Neural progenitor cell (in vitro differentiated cells): ENCODE measurements around the gene CDH3. TPM values are rescaled to one million over a fixed set of nuclear protein-coding genes. Genes with fewer than 3 reads are reported as not detected.

ENCODE experiments used
- DNase-seq: peaks from one replicate; pipeline ENCODE4 v3.0.0-alpha.2; 2016; ENCODE audit warnings: low spot score
- H2AFZ ChIP-seq: fragments of 200-600 bp; sonication (generic); replicated peaks from 2 replicates; pipeline ENCODE4 v1.6.1; 2016; ENCODE audit warnings: antibody characterized with exemption
- H3F3A ChIP-seq: fragments of 200-600 bp; sonication (generic); 2 replicates; pipeline ENCODE4 v1.6.1; 2016; ENCODE audit warnings: antibody characterized with exemption, low read depth
- H3K27ac ChIP-seq: fragments of 200-600 bp; sonication (generic); 2 replicates; pipeline ENCODE4 v1.5.1; 2016; ENCODE audit warnings: mild to moderate bottlenecking
- H3K27me3 ChIP-seq: fragments of 200-600 bp; sonication (generic); 2 replicates; pipeline ENCODE4 v1.6.1; 2016; ENCODE audit warnings: mild to moderate bottlenecking, moderate library complexity
- H3K36me3 ChIP-seq: fragments of 200-600 bp; sonication (generic); 2 replicates; pipeline ENCODE4 v1.5.1; 2016
- H3K4me1 ChIP-seq: fragments of 200-600 bp; sonication (generic); 2 replicates; pipeline ENCODE4 v1.6.1; 2016; ENCODE audit warnings: mixed run types
- H3K4me2 ChIP-seq: fragments of 200-600 bp; sonication (generic); 2 replicates; pipeline ENCODE4 v1.6.1; 2016
- H3K4me3 ChIP-seq: fragments of 200-600 bp; sonication (generic); 2 replicates; pipeline ENCODE4 v1.5.1; 2016
- H3K79me2 ChIP-seq: fragments of 200-600 bp; sonication (generic); 2 replicates; pipeline ENCODE4 v1.6.1; 2016; ENCODE audit warnings: low read depth
- H3K9ac ChIP-seq: fragments of 200-600 bp; sonication (generic); 2 replicates; pipeline ENCODE4 v1.6.1; 2016
- H3K9me3 ChIP-seq: fragments of 200-600 bp; sonication (generic); 2 replicates; pipeline ENCODE4 v1.5.1; 2016; ENCODE audit warnings: low read depth
- H4K20me1 ChIP-seq: fragments of 200-600 bp; sonication (generic); 2 replicates; pipeline ENCODE4 v1.6.1; 2016; ENCODE audit warnings: low read depth
- H3K27ac Mint-ChIP-seq: 3 replicates; pipeline ENCODE4 v1.8.0; 2021; ENCODE audit warnings: mixed read lengths
- H3K27me3 Mint-ChIP-seq: 2 replicates; pipeline ENCODE4 v1.8.0; 2022; ENCODE audit warnings: low read depth, mild to moderate bottlenecking, inconsistent platforms, moderate library complexity, mixed read lengths; ENCODE audit not compliant: insufficient read depth
- H3K36me3 Mint-ChIP-seq: 3 replicates; pipeline ENCODE4 v1.8.0; 2021; ENCODE audit warnings: mixed read lengths
- H3K4me1 Mint-ChIP-seq: 3 replicates; pipeline ENCODE4 v1.8.0; 2021; ENCODE audit warnings: mixed read lengths
- H3K4me3 Mint-ChIP-seq: 3 replicates; pipeline ENCODE4 v1.8.0; 2021; ENCODE audit warnings: mild to moderate bottlenecking, moderate library complexity, mixed read lengths
- H3K9me3 Mint-ChIP-seq: 3 replicates; pipeline ENCODE4 v1.8.0; 2020; ENCODE audit warnings: mixed read lengths
- CTCF ChIP-seq: fragments of 200-600 bp; sonication (generic); IDR thresholded peaks from 2 replicates; pipeline ENCODE4 v1.5.1; 2017; ENCODE audit warnings: antibody characterized with exemption, mild to moderate bottlenecking
- EZH2 ChIP-seq: fragments of 200-600 bp; sonication (generic); IDR thresholded peaks from 2 replicates; pipeline ENCODE4 v1.6.1; 2017; ENCODE audit warnings: antibody characterized with exemption, mild to moderate bottlenecking, moderate library complexity
- EZH2phosphoT487 ChIP-seq: fragments of 200-600 bp; sonication (generic); IDR thresholded peaks from 2 replicates; pipeline ENCODE4 v1.6.1; 2017; ENCODE audit warnings: antibody characterized with exemption
- total RNA-seq: library from RNA; depleted of rRNA; stranded (reverse); fragments of >200 nt; gene quantifications from 2 replicates; pipeline ENCODE4 v1.2.3, GENCODE V29; 2015; ENCODE audit warnings: low replicate concordance

Gene CDH3
- total RNA-seq, 1 donor from 2014 or later: 3.9 TPM

GRCh38 chr16:68617734-68618133 lies 27.4 kb upstream of the CDH3 start:
- peaks cover 17% of the 10 kb centered on the region for H3K9me3 Mint-ChIP-seq

GRCh38 chr16:68626557-68626956 lies 18.6 kb upstream of the CDH3 start:
- H3K4me2 ChIP-seq: no peak overlapping the region
- H3K36me3 ChIP-seq: no peaks in the 10 kb centered on the region
- H4K20me1 ChIP-seq: no peaks in the 10 kb centered on the region
- no peaks in the 10 kb centered on the region for H3K79me2 ChIP-seq
- H2AFZ ChIP-seq: no peak overlapping the region
- H3K9ac ChIP-seq: no peak overlapping the region
- peaks cover 10% of the 10 kb centered on the region for H3K4me1 ChIP-seq
- no peak for DNase-seq
- Mint-ChIP-seq H3K9me3 (no peaks in the 10 kb centered on the region), H3K4me3 (no peak overlapping the region), H3K27me3 (no peaks in the 10 kb centered on the region), H3K36me3 (no peaks in the 10 kb centered on the region), H3K4me1 (peaks cover 11% of the 10 kb centered on the region), H3K27ac (no peak overlapping the region)
- H3F3A ChIP-seq: peaks cover 5% of the 10 kb centered on the region
- H3K4me3 ChIP-seq: no peak overlapping the region
- no peak overlapping the region for H3K27ac ChIP-seq
- TF ChIP-seq EZH2phosphoT487 (no peak), CTCF (no peak), EZH2 (no peak)
- H3K9me3 ChIP-seq: no peaks in the 10 kb centered on the region
- H3K27me3 ChIP-seq: no peaks in the 10 kb centered on the region

More at GRCh38 chr16:68617734-68618133, 27.4 kb upstream of the CDH3 start:
- TF ChIP-seq EZH2 (no peak), CTCF (no peak), EZH2phosphoT487 (no peak)
- Mint-ChIP-seq H3K4me1 (no peaks in the 10 kb centered on the region), H3K4me3 (no peak overlapping the region), H3K27ac (no peak overlapping the region), H3K27me3 (peaks cover 6% of the 10 kb centered on the region), H3K36me3 (no peaks in the 10 kb centered on the region)
- DNase-seq: no peak
- no peaks in the 10 kb centered on the region for H3K4me1 ChIP-seq
- H3K79me2 ChIP-seq: no peaks in the 10 kb centered on the region
- H3K4me2 ChIP-seq: no peak overlapping the region
- no peak overlapping the region for H3K4me3 ChIP-seq
- no peaks in the 10 kb centered on the region for H4K20me1 ChIP-seq
- no peak overlapping the region for H3K27ac ChIP-seq
- H3K36me3 ChIP-seq: no peaks in the 10 kb centered on the region
- H3K27me3 ChIP-seq: no peaks in the 10 kb centered on the region
- H2AFZ ChIP-seq: no peak overlapping the region
- H3F3A ChIP-seq: no peaks in the 10 kb centered on the region
- H3K9me3 ChIP-seq: peaks cover 5% of the 10 kb centered on the region
- H3K9ac ChIP-seq: no peak overlapping the region

GRCh38 chr16:68627951-68628425 lies 17.1 kb upstream of the CDH3 start:
- peak overlapping the region; percentile 14 for H3K27ac Mint-ChIP-seq
- TF ChIP-seq EZH2phosphoT487: no peak
- TF ChIP-seq EZH2: no peak
- no peak for TF ChIP-seq CTCF
- H3K9me3 ChIP-seq: no peaks in the 10 kb centered on the region
- no peaks in the 10 kb centered on the region for H3K27me3 Mint-ChIP-seq
- peak; percentile 61 for DNase-seq
- no peaks in the 10 kb centered on the region for H4K20me1 ChIP-seq
- H3K4me2 ChIP-seq: no peak overlapping the region
- H3K4me1 ChIP-seq: peaks cover 10% of the 10 kb centered on the region
- H2AFZ ChIP-seq: no peak overlapping the region
- H3K36me3 ChIP-seq: no peaks in the 10 kb centered on the region
- H3K79me2 ChIP-seq: no peaks in the 10 kb centered on the region
- H3K4me3 ChIP-seq: no peak overlapping the region
- no peak overlapping the region for H3K9ac ChIP-seq
- no peaks in the 10 kb centered on the region for H3K9me3 Mint-ChIP-seq
- no peaks in the 10 kb centered on the region for H3K36me3 Mint-ChIP-seq
- peaks cover 5% of the 10 kb centered on the region for H3F3A ChIP-seq
- no peaks in the 10 kb centered on the region for H3K27me3 ChIP-seq
- H3K4me1 Mint-ChIP-seq: peaks cover 11% of the 10 kb centered on the region
- H3K4me3 Mint-ChIP-seq: no peak overlapping the region
- H3K27ac ChIP-seq: peak overlapping the region; percentile 46
